GM12878 (cell line): ENCODE results near the gene NHLRC3. TPM values are rescaled to one million over a fixed set of nuclear protein-coding genes. Genes with fewer than 3 reads are reported as not detected.
A peak's percentile ranks its signal among the peaks of the same experiment; 100 is the strongest.

Experiments used
- ATAC-seq: fragments of 200-7000 bp; cut with Tn5 transposase; 3 replicates; pipeline ENCODE4 v1.9.1; 2020; ENCODE audit warnings: mild to moderate bottlenecking, moderate library complexity
- BruUV-seq: library from RNA; stranded (reverse); fragments of 400-500 nt; replicated peaks from 2 replicates; lab custom pipeline; 2021; lab: Mats Ljungman, UMichigan
- CTCF ChIA-PET: fragments of 300-600 bp; sonication (Branson Sonifier 250); formaldehyde crosslinking; extraction: SDS; loops from one replicate; lab custom pipeline; 2021; ENCODE audit warnings: inconsistent platforms; lab: Yijun Ruan, JAX
- POLR2A ChIA-PET: fragments of 350-600 bp; formaldehyde crosslinking; extraction: SDS; loops from one replicate; lab custom pipeline; 2021; ENCODE audit warnings: inconsistent platforms; lab: Charles Lee
- RAD21 ChIA-PET: fragments of 300-600 bp; sonication (Branson Sonifier 250); formaldehyde crosslinking; loops from one replicate; lab custom pipeline; 2023; ENCODE audit warnings: antibody characterized with exemption; ENCODE audit not compliant: unreplicated experiment; lab: Charles Lee
- SMC1A ChIA-PET: fragments of 300-600 bp; sonication (Branson Sonifier 250); formaldehyde crosslinking; loops from one replicate; lab custom pipeline; 2023; ENCODE audit not compliant: unreplicated experiment, uncharacterized antibody; lab: Charles Lee
- DNase-seq: peaks from one replicate; pipeline ENCODE4 v3.0.0-alpha.2; 2011; ENCODE audit warnings: low read depth, low spot score
- FAIRE-seq: peaks from 3 replicates; lab custom pipeline; 2011; peaks lifted over from hg19 to GRCh38; lab: Jason Lieb, UNC
- H2AFZ ChIP-seq: 2 replicates; pipeline ENCODE4 v1.6.0; 2011; ENCODE audit warnings: low read depth, low read length, control low read depth; ENCODE audit not compliant: control insufficient read depth
- H3K27ac ChIP-seq: 2 replicates; pipeline ENCODE4 v1.5.1; 2011; ENCODE audit warnings: control low read depth; ENCODE audit not compliant: control insufficient read depth, insufficient read depth
- H3K27me3 ChIP-seq, 2 experiments: replicated peaks in 1 of 2; 2 replicates each; pipeline versions ENCODE4 v1.6.0 to v1.6.1; 2011; ENCODE audit warnings: low read length in 1 of 2; ENCODE audit not compliant: control insufficient read depth in 2 of 2, insufficient read depth in 2 of 2
- H3K36me3 ChIP-seq, 2 experiments: 2 replicates each; pipeline ENCODE4 v1.5.1; 2011; ENCODE audit warnings: low read length in 1 of 2; ENCODE audit not compliant: control insufficient read depth in 2 of 2, insufficient read depth in 2 of 2
- H3K4me1 ChIP-seq: 2 replicates; pipeline ENCODE4 v1.6.1; 2011; ENCODE audit warnings: mild to moderate bottlenecking, low read length, moderate library complexity, mixed read lengths; ENCODE audit not compliant: control insufficient read depth, insufficient read depth
- H3K4me2 ChIP-seq: 2 replicates; pipeline ENCODE4 v1.6.0; 2011; ENCODE audit warnings: control low read depth; ENCODE audit not compliant: control insufficient read depth, insufficient read depth
- H3K4me3 ChIP-seq: fragments of 200-600 bp; sonication (generic); 2 replicates; pipeline ENCODE4 v1.5.1; 2016
- H3K79me2 ChIP-seq: 2 replicates; pipeline ENCODE4 v1.6.0; 2011; ENCODE audit warnings: low read length; ENCODE audit not compliant: control insufficient read depth, insufficient read depth
- H3K9ac ChIP-seq: 2 replicates; pipeline ENCODE4 v1.8.0; 2011; ENCODE audit warnings: low read length, control low read depth, mixed read lengths; ENCODE audit not compliant: control insufficient read depth, insufficient read depth
- H3K9me3 ChIP-seq: replicated peaks from 3 replicates; pipeline ENCODE4 v1.5.1; 2011; ENCODE audit warnings: mild to moderate bottlenecking, low read length; ENCODE audit not compliant: control insufficient read depth, insufficient read depth
- H4K20me1 ChIP-seq: 2 replicates; pipeline ENCODE4 v1.6.0; 2011; ENCODE audit not compliant: control insufficient read depth, insufficient read depth
- CBX5 ChIP-seq: sonication (generic); IDR thresholded peaks from 2 replicates; pipeline ENCODE4 v1.6.1; 2016; ENCODE audit warnings: low read depth, moderate library complexity, mild to moderate bottlenecking, inconsistent platforms
- CHD4 ChIP-seq: fragments of 200-600 bp; sonication (generic); IDR thresholded peaks from 2 replicates; pipeline ENCODE4 v1.6.1; 2016; ENCODE audit warnings: mild to moderate bottlenecking
- CTCF ChIP-seq, 3 experiments: IDR thresholded peaks in 2 of 3; conservative IDR thresholded peaks in 1 of 3; 2 replicates each; pipeline ENCODE4 v1.5.1; 2011; ENCODE audit warnings: low read depth in 3 of 3, low read length in 3 of 3, mild to moderate bottlenecking in 3 of 3, control low read depth in 2 of 3, moderate library complexity in 2 of 3, inconsistent platforms in 1 of 3, mixed read lengths in 1 of 3; ENCODE audit not compliant: control insufficient read depth in 2 of 3, insufficient read depth in 1 of 3; ENCODE audit errors: extremely low read depth in 1 of 3
- E4F1 ChIP-seq: fragments of 450-650 bp; IDR thresholded peaks from 2 replicates; pipeline ENCODE4 v1.6.1; 2018; ENCODE audit warnings: borderline replicate concordance, mild to moderate bottlenecking; ENCODE audit not compliant: partially characterized antibody
- ESRRA ChIP-seq: IDR thresholded peaks from 2 replicates; pipeline ENCODE4 v1.6.1; 2012; ENCODE audit warnings: mild to moderate bottlenecking, low read length, improper control_type of control experiment
- IRF3 ChIP-seq: fragments of 450-650 bp; IDR thresholded peaks from 2 replicates; pipeline ENCODE4 v1.6.1; 2014; ENCODE audit warnings: mild to moderate bottlenecking
- MYC ChIP-seq: IDR thresholded peaks from 2 replicates; pipeline ENCODE4 v1.6.1; 2011; ENCODE audit warnings: mild to moderate bottlenecking, low read length, moderate library complexity, inconsistent platforms; ENCODE audit not compliant: insufficient read depth, insufficient replicate concordance, insufficient read length, severe bottlenecking
- NFYA ChIP-seq: IDR thresholded peaks from 2 replicates; pipeline ENCODE4 v1.6.1; 2011; ENCODE audit warnings: low read depth, mild to moderate bottlenecking, low read length, improper control_type of control experiment, borderline replicate concordance
- RCOR1 ChIP-seq: conservative IDR thresholded peaks from 2 replicates; pipeline ENCODE4 v1.6.1; 2012; ENCODE audit warnings: low read depth, low read length, improper control_type of control experiment
- SREBF2 ChIP-seq: IDR thresholded peaks from 2 replicates; pipeline ENCODE4 v1.6.1; 2012; ENCODE audit warnings: mild to moderate bottlenecking, low read length
- YBX1 ChIP-seq: fragments of 450-650 bp; IDR thresholded peaks from 2 replicates; pipeline ENCODE4 v1.6.1; 2016; ENCODE audit warnings: antibody characterized with exemption
- ZNF384 ChIP-seq: IDR thresholded peaks from 2 replicates; pipeline ENCODE4 v1.6.1; 2012; ENCODE audit warnings: low read depth, mild to moderate bottlenecking, low read length, improper control_type of control experiment, borderline replicate concordance
- WGBS: methylation state at CpG from one replicate; pipeline ENCODE4 v1.1.6; 2016; ENCODE audit warnings: low lambda C conversion rate; ENCODE audit not compliant: insufficient replicate concordance, insufficient coverage; ENCODE audit errors: missing lambda C conversion rate; 5-methylcytosine and 5-hydroxymethylcytosine counted together
- in situ Hi-C: fragments of 300-500 bp; cut with MboI; formaldehyde crosslinking; loops from 9 replicates; pipeline ENCODE4 v1.14.3; 2018; ENCODE audit warnings: mixed read lengths
- intact Hi-C: fragments of 100-400 bp; cut with micrococcal nuclease; formaldehyde crosslinking; loops from one replicate; pipeline ENCODE4 v1.14.2; 2022; ENCODE audit not compliant: unreplicated experiment
- polyA plus RNA-seq, 11 experiments: library from polyadenylated mRNA; depleted of rRNA in 4 of 11; unstranded in 6 of 11; stranded (reverse) in 5 of 11; fragments of >200 nt; fragmentation: Nextera tagmentation in 4 of 11; fragmentation: Illumina TruSeq in 1 of 11; extraction: Ambion mirVana in 4 of 11; extraction: Trizol in 1 of 11; gene quantifications; 1 replicate in 1 of 11; 2 replicates in 10 of 11; pipeline versions ENCODE4 v1.2.1 to v1.2.3, GENCODE V29; 2011 to 2016; ENCODE audit warnings: inconsistent platforms in 2 of 11, missing spikeins in 2 of 11, low read depth in 1 of 11
- total RNA-seq, 4 experiments: library from RNA; depleted of rRNA in 3 of 4; stranded (reverse); fragments of >200 nt in 3 of 4; fragmentation: Illumina TruSeq in 1 of 4; extraction: Trizol in 1 of 4; gene quantifications; 2 replicates each; pipeline versions ENCODE4 v1.2.1 to v1.2.3, GENCODE V29; 2013 to 2021

The NHLRC3 gene
- total and polyA plus RNA-seq, 10 of the 15 experiments (the other 5 are each of a cell fraction or from before 2014, with no cell fraction given): 8.3 to 38.0 (median 18.9) TPM

- no peaks in the 10 kb centered on the region for H3K27me3 ChIP-seq
- ChIA-PET POLR2A (no interaction called here), SMC1A (no interaction called here)
- TF ChIP-seq YBX1 (no peak), CTCF (IDR thresholded peaks at IDR 0.05 in 2 of 3, conservative IDR thresholded peaks at IDR 0.05 in 1 of 3; ENCODE audit: control insufficient read depth in 2 of 3, extremely low read depth in 1 of 3, insufficient read depth in 1 of 3, low read depth in 3 of 3, low read length in 3 of 3) (0 out of 6 replicates have a peak, but pooled peaks of 2 of the 3 experiments have one; percentile 4 to 11)
- TF ChIP-seq, all 136 proteins: peak for 1
- no peak overlapping the region for H3K27ac ChIP-seq
- no peak for ATAC-seq
- no peak overlapping the region for H3K4me2 ChIP-seq
- WGBS: 98% methylated on average over 7 of the region's 7 CpGs
- H3K79me2 ChIP-seq: no peaks in the 10 kb centered on the region
- intact Hi-C loops: no loop called here
- ChIA-PET CTCF (no interaction called here), RAD21 (no interaction called here)
- no peak overlapping the region for H2AFZ ChIP-seq
- no peak for DNase-seq
- no peaks in the 10 kb centered on the region for H3K4me1 ChIP-seq
- H4K20me1 ChIP-seq: no peaks in the 10 kb centered on the region
- in situ Hi-C loops: no loop called here
- no peaks in the 10 kb centered on the region for H3K9me3 ChIP-seq
- no TSS peak for BruUV-seq
- H3K4me3 ChIP-seq: no peak overlapping the region
- FAIRE-seq: no peak
- peaks cover 17 to 41% of the 10 kb centered on the region in 2 experiments for H3K36me3 ChIP-seq
- no peak overlapping the region for H3K9ac ChIP-seq
Observed at GRCh38 chr13:39012608-39013007, 25.6 kb upstream of the NHLRC3 start.

GRCh38 chr13:39013462-39013861, 24.8 kb upstream of the NHLRC3 start:
- in situ Hi-C loops (no loop called here), intact Hi-C loops (no loop called here)
- no TSS peak for BruUV-seq
- no peaks in the 10 kb centered on the region for H3K4me1 ChIP-seq
- ATAC-seq: no peak
- no peaks in the 10 kb centered on the region for H3K9me3 ChIP-seq
- H3K4me2 ChIP-seq: no peak overlapping the region
- SMC1A ChIA-PET: no interaction called here
- H4K20me1 ChIP-seq: no peaks in the 10 kb centered on the region
- RAD21 ChIA-PET: no interaction called here
- POLR2A ChIA-PET: no interaction called here
- no peak overlapping the region for H3K9ac ChIP-seq
- FAIRE-seq: no peak
- DNase-seq: no peak
- no peaks in the 10 kb centered on the region for H3K79me2 ChIP-seq
- H3K27ac ChIP-seq: no peak overlapping the region
- H3K4me3 ChIP-seq: no peak overlapping the region
- peaks cover 20 to 37% of the 10 kb centered on the region in 2 experiments for H3K36me3 ChIP-seq
- 99% methylated on average over 5 of the region's 5 CpGs for WGBS
- H3K27me3 ChIP-seq: no peaks in the 10 kb centered on the region
- no peak overlapping the region for H2AFZ ChIP-seq
- CTCF ChIA-PET: no interaction called here
- no peak for TF ChIP-seq E4F1
- TF ChIP-seq ESRRA: no peak
- TF ChIP-seq MYC: no peak
- no peak for TF ChIP-seq SREBF2
- TF ChIP-seq CHD4: no peak
- TF ChIP-seq RCOR1: no peak
- TF ChIP-seq CBX5: no peak
- no peak for TF ChIP-seq NFYA
- TF ChIP-seq IRF3: no peak
- TF ChIP-seq ZNF384: no peak
